Measurements from ENCODE around the gene GLDN. TPM values are rescaled to one million over a fixed set of nuclear protein-coding genes. Genes with fewer than 3 reads are reported as not detected.

Gene GLDN
- total and polyA plus RNA-seq, 2 of the 4 experiments (the other 2 are of a cell fraction), result under 0.01 TPM; not detected in 1

DNA sequence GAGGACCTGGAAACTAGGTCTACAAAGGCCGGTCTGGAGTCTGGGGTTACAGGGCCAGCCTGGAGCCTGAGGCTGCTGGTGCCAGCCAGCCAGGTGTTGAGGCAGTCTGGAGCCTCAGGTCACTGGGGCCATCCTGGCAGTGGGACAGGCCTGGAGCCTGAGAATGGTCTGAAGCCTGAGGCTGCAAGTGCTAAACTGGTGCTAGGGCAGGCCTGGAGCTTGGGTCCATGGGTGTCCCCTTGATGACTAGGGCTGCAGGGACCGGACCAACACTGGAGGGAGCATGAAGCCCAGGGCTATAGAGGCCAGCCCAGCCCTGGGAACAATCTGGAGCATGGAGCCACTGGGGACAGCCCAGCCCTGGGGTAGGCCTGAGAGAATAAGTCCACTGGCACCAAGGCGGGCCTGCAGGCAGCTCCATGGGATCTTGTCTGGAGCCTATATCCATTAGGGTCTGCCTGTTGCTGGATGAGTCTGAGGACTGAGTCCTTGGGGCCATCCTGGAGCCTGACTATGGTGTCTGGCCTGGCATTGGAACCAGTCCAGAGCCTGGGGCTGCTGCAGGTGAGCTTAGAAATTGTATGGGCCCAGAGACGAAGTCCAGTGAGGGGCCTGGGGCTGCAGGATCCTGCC lies 101.9 kb downstream of the GLDN start:
- no TSS peak for BruUV-seq (replicated peaks)
- dilution Hi-C loops (cut with HindIII; ENCODE audit: low sequenced_read_pairs, unreplicated experiment), result no loop called here
- no peak overlapping the region for H2AK5ac ChIP-seq (ENCODE audit: low read depth, low read length)
- H2AK9ac ChIP-seq (replicated peaks; ENCODE audit: low read depth, low read length, poor library complexity), result no peak overlapping the region
- H3K27me3 ChIP-seq (ENCODE audit: control insufficient read depth, insufficient read depth, low read length), result peaks cover 2% of the 10 kb centered on the region; the same call in 1 of the 2 replicates
- H4K8ac ChIP-seq (ENCODE audit: low read depth in 2 of 2, low read length in 2 of 2), result no peak overlapping the region
- intact Hi-C loops (cut with micrococcal nuclease), result no loop called here
- H2AFZ ChIP-seq (replicated peaks; ENCODE audit: low read length, poor library complexity), result no peak overlapping the region
- H2BK5ac ChIP-seq (ENCODE audit: low read depth, low read length, poor library complexity, severe bottlenecking), result no peak overlapping the region
- DNase-seq, result no peak
- WGBS, 2 experiments (ENCODE audit: extremely low coverage in 2 of 2, insufficient read length in 1 of 2), result no CpG with 5 or more reads among the region's 4 CpGs
- no peak overlapping the region for H2BK20ac ChIP-seq (ENCODE audit: low read depth, low read length)
- CTCF ChIA-PET, result no interaction called here
- no peak overlapping the region for H4K5ac ChIP-seq (ENCODE audit: low read depth, low read length)
- ATAC-seq (ENCODE audit: low read depth), result no peak
- no peaks in the 10 kb centered on the region for H3K79me1 ChIP-seq (ENCODE audit: low read depth in 1 of 2, low read length in 2 of 2)
- H2BK120ac ChIP-seq (ENCODE audit: low read depth, low read length), result no peak overlapping the region
- TF ChIP-seq, protein P1, sequence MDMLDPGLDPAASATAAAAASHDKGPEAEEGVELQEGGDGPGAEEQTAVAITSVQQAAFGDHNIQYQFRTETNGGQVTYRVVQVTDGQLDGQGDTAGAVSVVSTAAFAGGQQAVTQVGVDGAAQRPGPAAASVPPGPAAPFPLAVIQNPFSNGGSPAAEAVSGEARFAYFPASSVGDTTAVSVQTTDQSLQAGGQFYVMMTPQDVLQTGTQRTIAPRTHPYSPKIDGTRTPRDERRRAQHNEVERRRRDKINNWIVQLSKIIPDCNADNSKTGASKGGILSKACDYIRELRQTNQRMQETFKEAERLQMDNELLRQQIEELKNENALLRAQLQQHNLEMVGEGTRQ (IDR thresholded peaks at IDR 0.05; ENCODE audit: low read depth, low read length), result no peak
- TF ChIP-seq CEBPB (IDR thresholded peaks at IDR 0.05; ENCODE audit: low read depth, low read length) (no peak), POLR2A (IDR thresholded peaks at IDR 0.05; ENCODE audit: low read depth, low read length) (no peak), RFX5 (IDR thresholded peaks at IDR 0.05; ENCODE audit: low read depth, low read length) (no peak), BHLHE40 (IDR thresholded peaks at IDR 0.05; ENCODE audit: low read depth, low read length) (no peak)
- TF ChIP-seq, protein P2, sequence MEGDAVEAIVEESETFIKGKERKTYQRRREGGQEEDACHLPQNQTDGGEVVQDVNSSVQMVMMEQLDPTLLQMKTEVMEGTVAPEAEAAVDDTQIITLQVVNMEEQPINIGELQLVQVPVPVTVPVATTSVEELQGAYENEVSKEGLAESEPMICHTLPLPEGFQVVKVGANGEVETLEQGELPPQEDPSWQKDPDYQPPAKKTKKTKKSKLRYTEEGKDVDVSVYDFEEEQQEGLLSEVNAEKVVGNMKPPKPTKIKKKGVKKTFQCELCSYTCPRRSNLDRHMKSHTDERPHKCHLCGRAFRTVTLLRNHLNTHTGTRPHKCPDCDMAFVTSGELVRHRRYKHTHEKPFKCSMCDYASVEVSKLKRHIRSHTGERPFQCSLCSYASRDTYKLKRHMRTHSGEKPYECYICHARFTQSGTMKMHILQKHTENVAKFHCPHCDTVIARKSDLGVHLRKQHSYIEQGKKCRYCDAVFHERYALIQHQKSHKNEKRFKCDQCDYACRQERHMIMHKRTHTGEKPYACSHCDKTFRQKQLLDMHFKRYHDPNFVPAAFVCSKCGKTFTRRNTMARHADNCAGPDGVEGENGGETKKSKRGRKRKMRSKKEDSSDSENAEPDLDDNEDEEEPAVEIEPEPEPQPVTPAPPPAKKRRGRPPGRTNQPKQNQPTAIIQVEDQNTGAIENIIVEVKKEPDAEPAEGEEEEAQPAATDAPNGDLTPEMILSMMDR (conservative IDR thresholded peaks at IDR 0.05; ENCODE audit: low read depth, low read length), result no peak
- TF ChIP-seq, protein P3, sequence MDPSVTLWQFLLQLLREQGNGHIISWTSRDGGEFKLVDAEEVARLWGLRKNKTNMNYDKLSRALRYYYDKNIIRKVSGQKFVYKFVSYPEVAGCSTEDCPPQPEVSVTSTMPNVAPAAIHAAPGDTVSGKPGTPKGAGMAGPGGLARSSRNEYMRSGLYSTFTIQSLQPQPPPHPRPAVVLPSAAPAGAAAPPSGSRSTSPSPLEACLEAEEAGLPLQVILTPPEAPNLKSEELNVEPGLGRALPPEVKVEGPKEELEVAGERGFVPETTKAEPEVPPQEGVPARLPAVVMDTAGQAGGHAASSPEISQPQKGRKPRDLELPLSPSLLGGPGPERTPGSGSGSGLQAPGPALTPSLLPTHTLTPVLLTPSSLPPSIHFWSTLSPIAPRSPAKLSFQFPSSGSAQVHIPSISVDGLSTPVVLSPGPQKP (IDR thresholded peaks at IDR 0.05; ENCODE audit: borderline replicate concordance, low read depth, low read length), result no peak
- no peak overlapping the region for H2BK15ac ChIP-seq (ENCODE audit: low read depth, low read length)
- no peak overlapping the region for H3K27ac ChIP-seq (ENCODE audit: insufficient read depth, low read length)
- H4K91ac ChIP-seq (ENCODE audit: insufficient read depth, low read depth, low read length), result no peak overlapping the region
- no peak overlapping the region for H3K9ac ChIP-seq (ENCODE audit: low read depth, low read length)
- H4K20me1 ChIP-seq (ENCODE audit: insufficient read depth, low read length), result no peaks in the 10 kb centered on the region
- H3K9me3 ChIP-seq (ENCODE audit: control insufficient read depth, insufficient read depth, low read length), result no peaks in the 10 kb centered on the region
- POLR2A ChIA-PET (ENCODE audit: unreplicated experiment), result no interaction called here
- H3K4me3 ChIP-seq (ENCODE audit: insufficient read depth, low read depth, low read length), result no peak overlapping the region
- H3K18ac ChIP-seq (ENCODE audit: low read depth, low read length), result no peak overlapping the region
- 0 out of 2 replicates have a peak, but pooled peaks cover 1% of the 10 kb centered on the region for H3K4me1 ChIP-seq (ENCODE audit: control insufficient read depth, insufficient read depth, low read length)
- H3K9me1 ChIP-seq (ENCODE audit: insufficient read depth, low read length), result no peaks in the 10 kb centered on the region
- no peak overlapping the region for H3K14ac ChIP-seq (replicated peaks; ENCODE audit: low read depth, low read length)
- no peak overlapping the region for H3K4me2 ChIP-seq (ENCODE audit: low read depth, low read length)
- H3K23ac ChIP-seq (ENCODE audit: low read depth, low read length), result no peak overlapping the region
- no peak overlapping the region for H3K4ac ChIP-seq (ENCODE audit: low read depth, low read length)
- H3K56ac ChIP-seq (ENCODE audit: extremely low read depth, insufficient read depth, low read length), result no peak overlapping the region
- in situ Hi-C loops (cut with MboI; ENCODE audit: low sequenced_read_pairs), result no loop called here
- no peaks in the 10 kb centered on the region for H3K36me3 ChIP-seq (ENCODE audit: control insufficient read depth, insufficient read depth, low read length)
